Measurements from ENCODE around the gene ZBTB17. TPM values are rescaled to one million over a fixed set of nuclear protein-coding genes. Genes with fewer than 3 reads are reported as not detected.

ZBTB17 gene
- total RNA-seq, 2 experiments from 2014 or later = 52.9 to 53.4 TPM

DNA sequence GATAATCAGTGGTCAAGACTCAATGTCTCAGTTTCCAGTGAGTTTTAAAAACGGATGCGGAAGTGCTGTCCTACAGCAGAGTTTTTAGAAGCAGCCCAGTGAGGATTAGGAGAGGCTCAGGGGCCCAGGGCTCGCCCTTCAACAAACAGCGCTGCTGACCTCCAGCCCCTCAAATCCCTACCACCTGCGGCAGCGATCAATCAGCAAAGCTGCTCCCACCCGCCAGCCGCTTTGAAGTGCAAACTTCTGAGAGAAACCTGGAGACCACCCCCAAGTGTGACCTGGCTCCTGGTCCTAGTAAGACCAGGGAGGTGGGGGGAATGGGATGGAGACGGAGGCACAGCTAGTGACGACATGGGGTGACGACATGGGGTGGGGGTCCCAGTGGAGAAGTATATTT, 14.4 kb downstream of the ZBTB17 start:
- ChIA-PET POLR2A (interaction anchor here (0.7 kb wide), 1 partner anchor 8 kb away, joined by 3 read pairs; no protein-coding TSS in a partner anchor), CTCF (ENCODE audit: unreplicated experiment) (no interaction called here)
- Histone ChIP-seq H2AFZ (ENCODE audit: low read length) (no peak overlapping the region), H3K4me1 (ENCODE audit: insufficient read depth, low read length, poor library complexity, severe bottlenecking) (peaks cover 35% of the 10 kb centered on the region), H3K4me2 (ENCODE audit: low read length) (no peak overlapping the region), H3K36me3 (ENCODE audit: insufficient read depth, low read length) (peaks cover 45% of the 10 kb centered on the region), H4K20me1 (ENCODE audit: insufficient read depth, low read length) (peaks cover 22% of the 10 kb centered on the region), H3K4me3 (ENCODE audit: low read depth, low read length, poor library complexity, severe bottlenecking) (no peak overlapping the region), H3K9me2 (ENCODE audit: insufficient read depth, low read length) (no peaks in the 10 kb centered on the region), H3K9me3 (ENCODE audit: low read length) (no peaks in the 10 kb centered on the region), H3K79me2 (ENCODE audit: insufficient read depth, low read depth, low read length) (peaks cover 23% of the 10 kb centered on the region; the same call in 1 of the 2 replicates), H3K27ac (ENCODE audit: low read depth, low read length, poor library complexity, severe bottlenecking) (no peak overlapping the region)
- no peak for DNase-seq (ENCODE audit: low spot score)
- no TSS peak for BruUV-seq (replicated peaks)
- TF ChIP-seq, protein P1, sequence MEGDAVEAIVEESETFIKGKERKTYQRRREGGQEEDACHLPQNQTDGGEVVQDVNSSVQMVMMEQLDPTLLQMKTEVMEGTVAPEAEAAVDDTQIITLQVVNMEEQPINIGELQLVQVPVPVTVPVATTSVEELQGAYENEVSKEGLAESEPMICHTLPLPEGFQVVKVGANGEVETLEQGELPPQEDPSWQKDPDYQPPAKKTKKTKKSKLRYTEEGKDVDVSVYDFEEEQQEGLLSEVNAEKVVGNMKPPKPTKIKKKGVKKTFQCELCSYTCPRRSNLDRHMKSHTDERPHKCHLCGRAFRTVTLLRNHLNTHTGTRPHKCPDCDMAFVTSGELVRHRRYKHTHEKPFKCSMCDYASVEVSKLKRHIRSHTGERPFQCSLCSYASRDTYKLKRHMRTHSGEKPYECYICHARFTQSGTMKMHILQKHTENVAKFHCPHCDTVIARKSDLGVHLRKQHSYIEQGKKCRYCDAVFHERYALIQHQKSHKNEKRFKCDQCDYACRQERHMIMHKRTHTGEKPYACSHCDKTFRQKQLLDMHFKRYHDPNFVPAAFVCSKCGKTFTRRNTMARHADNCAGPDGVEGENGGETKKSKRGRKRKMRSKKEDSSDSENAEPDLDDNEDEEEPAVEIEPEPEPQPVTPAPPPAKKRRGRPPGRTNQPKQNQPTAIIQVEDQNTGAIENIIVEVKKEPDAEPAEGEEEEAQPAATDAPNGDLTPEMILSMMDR (conservative IDR thresholded peaks at IDR 0.05; ENCODE audit: low read length) = no peak
- TF ChIP-seq EZH2phosphoT487 (IDR thresholded peaks at IDR 0.05; ENCODE audit: borderline replicate concordance, low read depth, low read length) = no peak
- intact Hi-C loops (cut with micrococcal nuclease; ENCODE audit: unreplicated experiment) = no loop called here

DNA sequence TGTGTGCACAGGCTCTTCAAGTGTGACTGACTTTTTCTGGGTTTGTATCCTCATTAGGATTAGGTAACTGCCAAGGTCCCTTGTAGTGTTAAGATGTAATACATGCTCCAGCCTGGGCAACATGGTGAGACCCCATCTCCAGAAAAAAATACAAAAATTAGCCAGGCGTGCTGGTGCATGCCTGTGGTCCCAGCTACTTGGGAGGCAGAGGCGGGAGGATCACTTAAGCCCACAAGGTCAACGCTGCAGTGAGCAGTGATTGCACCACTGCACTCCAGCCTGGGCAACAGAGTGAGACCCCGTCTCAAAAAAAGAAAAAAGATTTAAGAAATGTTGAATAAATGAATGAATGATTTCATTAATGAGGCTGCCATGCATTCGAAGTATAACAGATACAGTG, 15.1 kb downstream of the ZBTB17 start:
- POLR2A ChIA-PET = interaction anchor here (0.7 kb wide), 1 partner anchor 9 kb away, joined by 3 read pairs; no protein-coding TSS in a partner anchor
- peaks cover 16% of the 10 kb centered on the region; the same call in 1 of the 2 replicates for H3K79me2 ChIP-seq (ENCODE audit: insufficient read depth, low read depth, low read length)
- peaks cover 28% of the 10 kb centered on the region for H3K4me1 ChIP-seq (ENCODE audit: insufficient read depth, low read length, poor library complexity, severe bottlenecking)
- no peaks in the 10 kb centered on the region for H3K9me2 ChIP-seq (ENCODE audit: insufficient read depth, low read length)
- CTCF ChIA-PET (ENCODE audit: unreplicated experiment) = no interaction called here
- H3K9me3 ChIP-seq (ENCODE audit: low read length) = no peaks in the 10 kb centered on the region
- no peak overlapping the region for H3K4me2 ChIP-seq (ENCODE audit: low read length)
- no TSS peak for BruUV-seq (replicated peaks)
- peaks cover 19% of the 10 kb centered on the region for H4K20me1 ChIP-seq (ENCODE audit: insufficient read depth, low read length)
- H3K36me3 ChIP-seq (ENCODE audit: insufficient read depth, low read length) = peaks cover 45% of the 10 kb centered on the region
- no peak for DNase-seq (ENCODE audit: low spot score)
- no peak overlapping the region for H2AFZ ChIP-seq (ENCODE audit: low read length)
- H3K27ac ChIP-seq (ENCODE audit: low read depth, low read length, poor library complexity, severe bottlenecking) = no peak overlapping the region
- intact Hi-C loops (cut with micrococcal nuclease; ENCODE audit: unreplicated experiment) = no loop called here
- no peak overlapping the region for H3K4me3 ChIP-seq (ENCODE audit: low read depth, low read length, poor library complexity, severe bottlenecking)
- TF ChIP-seq, protein P1 (conservative IDR thresholded peaks at IDR 0.05; ENCODE audit: low read length) = no peak
- TF ChIP-seq EZH2phosphoT487 (IDR thresholded peaks at IDR 0.05; ENCODE audit: borderline replicate concordance, low read depth, low read length) = no peak

DNA sequence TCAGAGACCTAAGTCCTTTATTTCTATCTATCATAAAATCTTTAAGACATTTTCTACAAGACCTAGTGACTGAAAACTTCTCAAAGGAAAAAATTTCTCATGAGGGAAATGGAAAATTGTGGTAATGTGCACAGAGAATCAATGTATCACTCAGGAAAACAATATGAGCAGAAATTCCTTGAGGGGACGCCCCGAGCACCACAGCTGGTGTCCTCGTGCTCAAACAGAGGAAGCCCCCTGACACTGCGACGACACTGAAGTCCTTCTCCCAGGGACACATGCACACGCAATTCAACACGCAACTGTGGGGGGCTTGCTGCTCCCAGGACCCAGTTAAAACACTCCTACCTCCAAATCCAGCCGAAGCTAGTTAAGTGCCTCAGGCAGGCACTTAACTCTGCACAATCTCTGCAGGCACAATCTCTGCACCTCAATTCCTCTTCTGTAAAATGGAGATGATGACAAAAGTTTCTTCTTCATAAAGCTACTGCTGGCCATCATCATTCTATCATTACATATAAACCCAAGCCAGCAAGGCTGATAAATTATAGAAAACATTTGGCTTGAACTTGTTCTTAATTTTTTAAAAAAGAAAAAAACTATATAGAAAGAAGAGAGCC, 16.0 kb downstream of the ZBTB17 start:
- peaks cover 19% of the 10 kb centered on the region for H3K4me1 ChIP-seq (ENCODE audit: insufficient read depth, low read length, poor library complexity, severe bottlenecking)
- POLR2A ChIA-PET = no interaction called here
- peaks cover 47% of the 10 kb centered on the region for H3K36me3 ChIP-seq (ENCODE audit: insufficient read depth, low read length)
- BruUV-seq (replicated peaks) = no TSS peak
- H3K27ac ChIP-seq (ENCODE audit: low read depth, low read length, poor library complexity, severe bottlenecking) = no peak overlapping the region
- no peaks in the 10 kb centered on the region for H3K9me3 ChIP-seq (ENCODE audit: low read length)
- no peak overlapping the region for H3K4me3 ChIP-seq (ENCODE audit: low read depth, low read length, poor library complexity, severe bottlenecking)
- no peak overlapping the region for H3K4me2 ChIP-seq (ENCODE audit: low read length)
- H3K9me2 ChIP-seq (ENCODE audit: insufficient read depth, low read length) = no peaks in the 10 kb centered on the region
- TF ChIP-seq, protein P1 (conservative IDR thresholded peaks at IDR 0.05; ENCODE audit: low read length) = no peak
- no peak for TF ChIP-seq EZH2phosphoT487 (IDR thresholded peaks at IDR 0.05; ENCODE audit: borderline replicate concordance, low read depth, low read length)
- peaks cover 11% of the 10 kb centered on the region; the same call in 1 of the 2 replicates for H4K20me1 ChIP-seq (ENCODE audit: insufficient read depth, low read length)
- H2AFZ ChIP-seq (ENCODE audit: low read length) = no peak overlapping the region
- DNase-seq (ENCODE audit: low spot score) = no peak
- CTCF ChIA-PET (ENCODE audit: unreplicated experiment) = no interaction called here
- H3K79me2 ChIP-seq (ENCODE audit: insufficient read depth, low read depth, low read length) = peaks cover 15% of the 10 kb centered on the region; the same call in 1 of the 2 replicates
- intact Hi-C loops (cut with micrococcal nuclease; ENCODE audit: unreplicated experiment) = no loop called here

Data from OCI-LY7 (cell line).